ENCODE results near the gene ACAD11.
"Not testable (repeated sequence)": the region's sequence is repeated elsewhere in the genome, so short reads cannot be mapped to it uniquely, and the experiment has no call there.

The ACAD11 gene

GRCh38 chr3:132568422-132568821 lies 91.2 kb downstream of the ACAD11 start:
- H3K27me3 ChIP-seq (ENCODE audit: insufficient read depth, low read length) = no peaks in the 10 kb centered on the region
- no peak overlapping the region for H3K27ac ChIP-seq (ENCODE audit: low read length)
- H3K4me1 ChIP-seq (ENCODE audit: insufficient read depth, low read length) = no peaks in the 10 kb centered on the region
- no peaks in the 10 kb centered on the region for H3K9me3 ChIP-seq (ENCODE audit: insufficient read depth, low read depth, low read length)
- no peak overlapping the region for H3K4me3 ChIP-seq (ENCODE audit: low read length)
- no peak overlapping the region for H3K9ac ChIP-seq (ENCODE audit: low read depth, low read length)
- no peaks in the 10 kb centered on the region for H3K36me3 ChIP-seq (ENCODE audit: insufficient read depth, low read depth, low read length)

- Histone ChIP-seq H3K4me3 (ENCODE audit: low read length) (no peak overlapping the region), H3K4me1 (ENCODE audit: insufficient read depth, low read length) (no peaks in the 10 kb centered on the region; the same call in 1 of the 2 replicates), H3K9ac (ENCODE audit: low read depth, low read length) (no peak overlapping the region), H3K27me3 (ENCODE audit: insufficient read depth, low read length) (no peaks in the 10 kb centered on the region), H3K36me3 (ENCODE audit: insufficient read depth, low read depth, low read length) (no peaks in the 10 kb centered on the region), H3K9me3 (ENCODE audit: insufficient read depth, low read depth, low read length) (no peaks in the 10 kb centered on the region), H3K27ac (ENCODE audit: low read length) (no peak overlapping the region)
These were observed 95.5 kb downstream of the ACAD11 start for GRCh38 chr3:132564070-132564465.

- Histone ChIP-seq H3K27me3 (ENCODE audit: insufficient read depth, low read length) (no peaks in the 10 kb centered on the region), H3K27ac (ENCODE audit: low read length) (no peak overlapping the region)
These were observed 96.1 kb downstream of the ACAD11 start for GRCh38 chr3:132563420-132564069.

GRCh38 chr3:132561003-132561402 lies 98.6 kb downstream of the ACAD11 start:
- Histone ChIP-seq H3K27me3 (ENCODE audit: insufficient read depth, low read length) (no peaks in the 10 kb centered on the region), H3K4me3 (ENCODE audit: low read length) (no peak overlapping the region), H3K27ac (ENCODE audit: low read length) (no peak overlapping the region), H3K4me1 (ENCODE audit: insufficient read depth, low read length) (no peaks in the 10 kb centered on the region; the same call in 1 of the 2 replicates), H3K9me3 (ENCODE audit: insufficient read depth, low read depth, low read length) (no peaks in the 10 kb centered on the region), H3K9ac (ENCODE audit: low read depth, low read length) (0 out of 2 replicates have a peak overlapping the region, but pooled peaks have one; percentile 25), H3K36me3 (ENCODE audit: insufficient read depth, low read depth, low read length) (peaks cover 4% of the 10 kb centered on the region; the same call in 1 of the 2 replicates)

More at GRCh38 chr3:132563420-132564069, 96.1 kb downstream of the ACAD11 start:
- H3K9ac ChIP-seq (ENCODE audit: low read depth, low read length) = no peak overlapping the region
- H3K4me1 ChIP-seq (ENCODE audit: insufficient read depth, low read length) = no peaks in the 10 kb centered on the region; the same call in 1 of the 2 replicates
- H3K4me3 ChIP-seq (ENCODE audit: low read length) = no peak overlapping the region
- H3K9me3 ChIP-seq (ENCODE audit: insufficient read depth, low read depth, low read length) = no peaks in the 10 kb centered on the region
- 0 out of 2 replicates have a peak, but pooled peaks cover 3% of the 10 kb centered on the region for H3K36me3 ChIP-seq (ENCODE audit: insufficient read depth, low read depth, low read length)

GRCh38 chr3:132556508-132557159 lies 103.0 kb downstream of the ACAD11 start:
- no peak overlapping the region for H3K9ac ChIP-seq (ENCODE audit: low read depth, low read length)
- no peaks in the 10 kb centered on the region for H3K27me3 ChIP-seq (ENCODE audit: insufficient read depth, low read length)
- H3K4me1 ChIP-seq (ENCODE audit: insufficient read depth, low read length) = peaks cover 8% of the 10 kb centered on the region; the same call in 1 of the 2 replicates
- no peak overlapping the region for H3K4me3 ChIP-seq (ENCODE audit: low read length)
- H3K9me3 ChIP-seq (ENCODE audit: insufficient read depth, low read depth, low read length) = no peaks in the 10 kb centered on the region
- peaks cover 4% of the 10 kb centered on the region; the same call in 1 of the 2 replicates for H3K36me3 ChIP-seq (ENCODE audit: insufficient read depth, low read depth, low read length)
- no peak overlapping the region for H3K27ac ChIP-seq (ENCODE audit: low read length)

GRCh38 chr3:132556036-132556386 lies 103.6 kb downstream of the ACAD11 start:
- H3K4me3 ChIP-seq (ENCODE audit: low read length); H3K27ac ChIP-seq (ENCODE audit: low read length); H3K27me3 ChIP-seq (ENCODE audit: insufficient read depth, low read length); H3K36me3 ChIP-seq (ENCODE audit: insufficient read depth, low read depth, low read length); H3K4me1 ChIP-seq (ENCODE audit: insufficient read depth, low read length); H3K9ac ChIP-seq (ENCODE audit: low read depth, low read length); H3K9me3 ChIP-seq (ENCODE audit: insufficient read depth, low read depth, low read length): not testable (repeated sequence)

- H3K4me3 ChIP-seq (ENCODE audit: low read length) = no peak overlapping the region
- H3K27ac ChIP-seq (ENCODE audit: low read length) = no peak overlapping the region
- no peak overlapping the region for H3K9ac ChIP-seq (ENCODE audit: low read depth, low read length)
- peaks cover 8% of the 10 kb centered on the region; the same call in 1 of the 2 replicates for H3K4me1 ChIP-seq (ENCODE audit: insufficient read depth, low read length)
- H3K9me3 ChIP-seq (ENCODE audit: insufficient read depth, low read depth, low read length) = no peaks in the 10 kb centered on the region
- H3K27me3 ChIP-seq (ENCODE audit: insufficient read depth, low read length) = no peaks in the 10 kb centered on the region
- H3K36me3 ChIP-seq (ENCODE audit: insufficient read depth, low read depth, low read length) = peaks cover 4% of the 10 kb centered on the region; the same call in 1 of the 2 replicates
These were observed 104.1 kb downstream of the ACAD11 start for GRCh38 chr3:132555306-132556035.

- H3K27me3 ChIP-seq (ENCODE audit: insufficient read depth, low read length) = no peaks in the 10 kb centered on the region
- H3K4me1 ChIP-seq (ENCODE audit: insufficient read depth, low read length) = peaks cover 8% of the 10 kb centered on the region; the same call in 1 of the 2 replicates
- no peak overlapping the region for H3K4me3 ChIP-seq (ENCODE audit: low read length)
- peaks cover 4% of the 10 kb centered on the region; the same call in 1 of the 2 replicates for H3K36me3 ChIP-seq (ENCODE audit: insufficient read depth, low read depth, low read length)
- no peaks in the 10 kb centered on the region for H3K9me3 ChIP-seq (ENCODE audit: insufficient read depth, low read depth, low read length)
- H3K9ac ChIP-seq (ENCODE audit: low read depth, low read length) = no peak overlapping the region
- H3K27ac ChIP-seq (ENCODE audit: low read length) = no peak overlapping the region
These were observed 105.2 kb downstream of the ACAD11 start for GRCh38 chr3:132554437-132554836.

GRCh38 chr3:132553826-132554225 lies 105.8 kb downstream of the ACAD11 start:
- Histone ChIP-seq H3K4me3 (ENCODE audit: low read length) (no peak overlapping the region), H3K9ac (ENCODE audit: low read depth, low read length) (no peak overlapping the region), H3K36me3 (ENCODE audit: insufficient read depth, low read depth, low read length) (peaks cover 4% of the 10 kb centered on the region; the same call in 1 of the 2 replicates), H3K27ac (ENCODE audit: low read length) (no peak overlapping the region), H3K27me3 (ENCODE audit: insufficient read depth, low read length) (no peaks in the 10 kb centered on the region), H3K9me3 (ENCODE audit: insufficient read depth, low read depth, low read length) (no peaks in the 10 kb centered on the region), H3K4me1 (ENCODE audit: insufficient read depth, low read length) (peaks cover 8% of the 10 kb centered on the region; the same call in 1 of the 2 replicates)

GRCh38 chr3:132550579-132551305 lies 108.9 kb downstream of the ACAD11 start:
- Histone ChIP-seq H3K4me1 (ENCODE audit: insufficient read depth, low read length) (peaks cover 8% of the 10 kb centered on the region; the same call in 1 of the 2 replicates), H3K36me3 (ENCODE audit: insufficient read depth, low read depth, low read length) (no peaks in the 10 kb centered on the region), H3K9ac (ENCODE audit: low read depth, low read length) (no peak overlapping the region), H3K27ac (ENCODE audit: low read length) (no peak overlapping the region), H3K27me3 (ENCODE audit: insufficient read depth, low read length) (no peaks in the 10 kb centered on the region), H3K9me3 (ENCODE audit: insufficient read depth, low read depth, low read length) (no peaks in the 10 kb centered on the region), H3K4me3 (ENCODE audit: low read length) (no peak overlapping the region)

GRCh38 chr3:132549890-132550578 lies 109.6 kb downstream of the ACAD11 start:
- no peak overlapping the region for H3K4me3 ChIP-seq (ENCODE audit: low read length)
- no peak overlapping the region for H3K9ac ChIP-seq (ENCODE audit: low read depth, low read length)
- H3K27ac ChIP-seq (ENCODE audit: low read length) = no peak overlapping the region
- no peaks in the 10 kb centered on the region for H3K27me3 ChIP-seq (ENCODE audit: insufficient read depth, low read length)
- no peaks in the 10 kb centered on the region for H3K9me3 ChIP-seq (ENCODE audit: insufficient read depth, low read depth, low read length)
- H3K4me1 ChIP-seq (ENCODE audit: insufficient read depth, low read length) = peaks cover 7% of the 10 kb centered on the region; the same call in 1 of the 2 replicates
- no peaks in the 10 kb centered on the region for H3K36me3 ChIP-seq (ENCODE audit: insufficient read depth, low read depth, low read length)

All from iPS-20b (cell line).